Measurements from ENCODE around the gene FAM135A. TPM values are rescaled to one million over a fixed set of nuclear protein-coding genes. Genes with fewer than 3 reads are reported as not detected.

FAM135A gene
- total RNA-seq, 2 donors from 2014 or later, result 19.5 TPM

Other genes with a start within 250 kb of the FAM135A start
- 10 to 100 TPM in 1 of 2 donors, under 1 TPM in 1; 0.33 to 18.7 TPM for gene COL9A1, start 110.4 kb upstream of the FAM135A start, total RNA-seq
- gene SDHAF4, start 153.4 kb downstream of the FAM135A start, total RNA-seq, result 1 to 10 TPM; 8.0 to 9.4 TPM